ENCODE measurements around the gene OVOL1.

OVOL1 gene

DNA sequence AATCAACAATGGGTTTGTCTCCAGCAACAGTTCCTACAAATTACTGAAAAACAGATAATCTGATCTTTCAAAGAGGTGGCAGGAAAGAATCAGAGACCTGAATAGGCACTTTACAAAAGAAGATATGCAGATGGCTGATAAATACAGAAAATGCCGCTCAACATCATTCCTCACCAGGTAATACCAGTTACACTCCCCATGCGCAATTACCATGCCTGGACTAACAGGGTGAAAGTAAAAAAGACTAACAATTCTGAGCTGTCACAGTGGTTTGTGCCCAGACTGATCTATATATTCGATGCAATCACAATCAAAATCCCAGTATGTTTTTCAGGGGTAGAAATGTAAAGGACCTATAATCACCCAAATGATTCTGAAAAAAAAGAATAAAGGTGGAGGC is 56.9 kb downstream of the OVOL1 start:
- TF ChIP-seq, protein P1, sequence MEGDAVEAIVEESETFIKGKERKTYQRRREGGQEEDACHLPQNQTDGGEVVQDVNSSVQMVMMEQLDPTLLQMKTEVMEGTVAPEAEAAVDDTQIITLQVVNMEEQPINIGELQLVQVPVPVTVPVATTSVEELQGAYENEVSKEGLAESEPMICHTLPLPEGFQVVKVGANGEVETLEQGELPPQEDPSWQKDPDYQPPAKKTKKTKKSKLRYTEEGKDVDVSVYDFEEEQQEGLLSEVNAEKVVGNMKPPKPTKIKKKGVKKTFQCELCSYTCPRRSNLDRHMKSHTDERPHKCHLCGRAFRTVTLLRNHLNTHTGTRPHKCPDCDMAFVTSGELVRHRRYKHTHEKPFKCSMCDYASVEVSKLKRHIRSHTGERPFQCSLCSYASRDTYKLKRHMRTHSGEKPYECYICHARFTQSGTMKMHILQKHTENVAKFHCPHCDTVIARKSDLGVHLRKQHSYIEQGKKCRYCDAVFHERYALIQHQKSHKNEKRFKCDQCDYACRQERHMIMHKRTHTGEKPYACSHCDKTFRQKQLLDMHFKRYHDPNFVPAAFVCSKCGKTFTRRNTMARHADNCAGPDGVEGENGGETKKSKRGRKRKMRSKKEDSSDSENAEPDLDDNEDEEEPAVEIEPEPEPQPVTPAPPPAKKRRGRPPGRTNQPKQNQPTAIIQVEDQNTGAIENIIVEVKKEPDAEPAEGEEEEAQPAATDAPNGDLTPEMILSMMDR (IDR thresholded peaks at IDR 0.05; ENCODE audit: extremely low read depth, missing control alignments), result no peak
- no peak for DNase-seq (ENCODE audit: low spot score)

DNA sequence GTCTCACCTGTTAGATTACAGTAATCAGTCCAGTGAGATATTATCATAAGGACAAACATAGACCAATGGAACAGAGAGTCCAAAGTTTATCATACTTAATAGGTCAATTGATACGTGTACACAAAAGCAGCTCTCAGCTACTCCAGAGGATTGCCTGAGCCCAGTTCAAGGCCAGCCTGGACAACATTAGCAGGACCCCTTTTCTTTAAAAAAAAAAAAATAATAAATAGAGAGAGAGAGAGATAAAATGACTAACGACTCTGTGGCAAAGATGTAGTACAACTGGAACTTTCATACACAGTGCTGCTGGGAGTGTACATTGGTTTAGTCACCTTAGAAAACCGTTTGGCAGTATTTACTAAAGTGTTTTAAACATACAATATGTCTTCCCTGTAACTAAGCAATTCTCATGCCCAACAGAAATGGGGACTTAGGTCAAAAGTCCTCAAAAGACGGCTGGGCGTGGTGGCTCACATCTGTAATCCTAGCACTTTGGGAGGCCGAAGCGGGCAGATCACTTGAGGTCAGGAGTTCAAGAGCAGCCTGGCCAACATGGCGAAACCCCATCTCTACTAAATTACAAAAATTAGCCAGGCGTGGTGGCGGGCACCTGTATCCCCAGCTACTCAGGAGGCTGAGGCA is 57.5 kb downstream of the OVOL1 start:
- no peak for DNase-seq (ENCODE audit: low spot score)

More for the DNA sequence above, 57.5 kb downstream of the OVOL1 start:
- TF ChIP-seq, protein P1 (IDR thresholded peaks at IDR 0.05; ENCODE audit: extremely low read depth, missing control alignments), result no peak

All from GM20000 (cell line).